H1 (cell line): ENCODE results near the gene STOML2. TPM values are rescaled to one million over a fixed set of nuclear protein-coding genes. Genes with fewer than 3 reads are reported as not detected.

Source experiments
- CTCF ChIA-PET: fragments of 300-600 bp; sonication (Branson Sonifier 250); formaldehyde crosslinking; loops from one replicate; lab custom pipeline; 2021; ENCODE audit not compliant: partially characterized antibody; lab: Charles Lee
- POLR2A ChIA-PET: fragments of 300-600 bp; sonication (Branson Sonifier 250); formaldehyde crosslinking; loops from one replicate; lab custom pipeline; 2021; ENCODE audit warnings: inconsistent platforms; ENCODE audit not compliant: partially characterized antibody; lab: Charles Lee
- DNase-seq, 2 experiments: peaks; one replicate each; pipeline versions ENCODE4 v3.0.0 to v3.0.0-alpha.2; 2010 to 2022; ENCODE audit warnings: low spot score in 2 of 2, low read depth in 1 of 2, mixed read lengths in 1 of 2
- FAIRE-seq: peaks from 2 replicates; lab custom pipeline; 2011; peaks lifted over from hg19 to GRCh38; lab: Jason Lieb, UNC
- H2AFZ ChIP-seq: 2 replicates; pipeline ENCODE4 v1.8.1; 2012; ENCODE audit warnings: low read length, inconsistent platforms
- H2AK5ac ChIP-seq: 2 replicates; pipeline ENCODE4 v1.6.1; 2013; ENCODE audit warnings: low read depth, low read length
- H2BK120ac ChIP-seq: replicated peaks from 2 replicates; pipeline ENCODE3; 2013; ENCODE audit warnings: low read depth, low read length, inconsistent platforms
- H2BK12ac ChIP-seq: 2 replicates; pipeline ENCODE4 v1.6.1; 2013; ENCODE audit warnings: low read depth, low read length
- H2BK15ac ChIP-seq: 2 replicates; pipeline ENCODE4 v1.6.1; 2013; ENCODE audit warnings: low read length
- H2BK20ac ChIP-seq: 2 replicates; pipeline ENCODE4 v1.6.1; 2013; ENCODE audit warnings: low read length
- H2BK5ac ChIP-seq: 2 replicates; pipeline ENCODE4 v1.6.1; 2013; ENCODE audit warnings: low read depth, low read length
- H3K14ac ChIP-seq: 2 replicates; pipeline ENCODE4 v1.6.1; 2013; ENCODE audit warnings: inconsistent platforms; ENCODE audit not compliant: insufficient read length
- H3K18ac ChIP-seq: 2 replicates; pipeline ENCODE4 v1.6.1; 2013; ENCODE audit warnings: low read length; ENCODE audit errors: extremely low read depth
- H3K23ac ChIP-seq: 2 replicates; pipeline ENCODE4 v1.6.1; 2013; ENCODE audit warnings: inconsistent platforms; ENCODE audit not compliant: insufficient read length
- H3K23me2 ChIP-seq: 2 replicates; pipeline ENCODE4 v1.6.1; 2013; ENCODE audit warnings: low read depth, low read length
- H3K27ac ChIP-seq: 2 replicates; pipeline ENCODE4 v1.6.1; 2011; ENCODE audit warnings: low read depth, low read length, inconsistent platforms
- H3K27me3 ChIP-seq, 4 experiments: replicated peaks in 1 of 4; 1 replicate in 1 of 4; 2 replicates in 3 of 4; pipeline versions ENCODE4 v1.6.1 to v1.8.1; 2011 to 2013; ENCODE audit warnings: low read length in 3 of 4, mild to moderate bottlenecking in 3 of 4, inconsistent platforms in 2 of 4, mixed read lengths in 2 of 4, moderate library complexity in 1 of 4; ENCODE audit not compliant: control insufficient read depth in 3 of 4, insufficient read depth in 3 of 4; ENCODE audit errors: extremely low read depth in 1 of 4
- H3K36me3 ChIP-seq, 4 experiments: 2 replicates each; pipeline versions ENCODE4 v1.6.1 to v1.8.1; 2011 to 2013; ENCODE audit warnings: mild to moderate bottlenecking in 4 of 4, low read length in 3 of 4, moderate library complexity in 2 of 4, control low read depth in 1 of 4, inconsistent platforms in 1 of 4; ENCODE audit not compliant: insufficient read depth in 4 of 4, control insufficient read depth in 2 of 4
- H3K4ac ChIP-seq: replicated peaks from 2 replicates; pipeline ENCODE3; 2013; ENCODE audit warnings: low read length, low read depth, mixed read lengths, inconsistent platforms; ENCODE audit not compliant: insufficient read length
- H3K4me1 ChIP-seq, 4 experiments: replicated peaks in 1 of 4; 1 replicate in 1 of 4; 2 replicates in 3 of 4; pipeline versions ENCODE4 v1.6.1 to v1.8.1; 2011 to 2013; ENCODE audit warnings: low read length in 3 of 4, inconsistent platforms in 2 of 4, mixed read lengths in 1 of 4; ENCODE audit not compliant: insufficient read depth in 4 of 4, control insufficient read depth in 3 of 4
- H3K4me2 ChIP-seq, 2 experiments: 2 replicates each; pipeline versions ENCODE4 v1.6.1 to v1.8.1; 2011 to 2013; ENCODE audit warnings: low read depth in 2 of 2, low read length in 2 of 2, control low read depth in 1 of 2, inconsistent platforms in 1 of 2, mild to moderate bottlenecking in 1 of 2; ENCODE audit not compliant: insufficient read depth in 1 of 2
- H3K4me3 ChIP-seq, 4 experiments: fragments of 200-600, 300-600 bp in 1 of 4; sonication (generic), shearing (Covaris generic), sonication (Bioruptor Twin) in 1 of 4; 2 replicates each; pipeline versions ENCODE4 v1.5.1 to v1.8.1; 2011 to 2016; ENCODE audit warnings: low read length in 4 of 4, low read depth in 3 of 4, control low read depth in 2 of 4, inconsistent platforms in 2 of 4, mild to moderate bottlenecking in 2 of 4, mixed read lengths in 1 of 4, moderate library complexity in 1 of 4; ENCODE audit not compliant: insufficient read depth in 2 of 4; ENCODE audit errors: extremely low read depth in 1 of 4
- H3K56ac ChIP-seq: replicated peaks from 2 replicates; pipeline ENCODE3; 2013; ENCODE audit warnings: low read depth, mild to moderate bottlenecking, mixed read lengths, low read length, inconsistent platforms; ENCODE audit not compliant: insufficient read length
- H3K79me1 ChIP-seq: 2 replicates; pipeline ENCODE4 v1.6.1; 2013; ENCODE audit warnings: low read depth, low read length, control low read depth
- H3K79me2 ChIP-seq, 2 experiments: 2 replicates each; pipeline versions ENCODE4 v1.6.1 to v1.8.1; 2012 to 2013; ENCODE audit warnings: low read length in 2 of 2, mild to moderate bottlenecking in 2 of 2, inconsistent platforms in 1 of 2; ENCODE audit not compliant: insufficient read depth in 2 of 2, control insufficient read depth in 1 of 2
- H3K9ac ChIP-seq, 4 experiments: replicated peaks in 1 of 4; 1 replicate in 1 of 4; 2 replicates in 3 of 4; pipeline versions ENCODE4 v1.6.1 to v1.8.1; 2011 to 2013; ENCODE audit warnings: low read depth in 3 of 4, low read length in 3 of 4, control low read depth in 2 of 4, mild to moderate bottlenecking in 2 of 4, moderate library complexity in 2 of 4, inconsistent platforms in 1 of 4; ENCODE audit errors: extremely low read depth in 1 of 4
- H3K9me3 ChIP-seq, 2 experiments: 2 replicates each; pipeline versions ENCODE4 v1.6.1 to v1.8.1; 2012 to 2013; ENCODE audit warnings: mild to moderate bottlenecking in 2 of 2, moderate library complexity in 2 of 2, control low read depth in 1 of 2, inconsistent platforms in 1 of 2, low read depth in 1 of 2, low read length in 1 of 2, mixed read lengths in 1 of 2; ENCODE audit not compliant: insufficient read depth in 2 of 2
- H4K20me1 ChIP-seq, 2 experiments: replicated peaks in 1 of 2; 2 replicates each; pipeline versions ENCODE3 to v1.8.1; 2011 to 2013; ENCODE audit warnings: inconsistent platforms in 2 of 2, low read length in 2 of 2, mild to moderate bottlenecking in 1 of 2; ENCODE audit not compliant: insufficient read depth in 2 of 2, control insufficient read depth in 1 of 2
- H4K5ac ChIP-seq: 2 replicates; pipeline ENCODE4 v1.6.1; 2013; ENCODE audit warnings: low read length, low read depth, mixed read lengths, inconsistent platforms; ENCODE audit not compliant: insufficient read length
- H4K8ac ChIP-seq: 2 replicates; pipeline ENCODE4 v1.8.0; 2013; ENCODE audit warnings: mild to moderate bottlenecking, moderate library complexity, low read length, inconsistent platforms; ENCODE audit not compliant: insufficient read depth; ENCODE audit errors: extremely low read depth
- H4K91ac ChIP-seq: replicated peaks from 2 replicates; pipeline ENCODE3; 2013; ENCODE audit warnings: low read length, mixed read lengths, inconsistent platforms; ENCODE audit not compliant: insufficient read length
- BACH1 ChIP-seq: IDR thresholded peaks from 2 replicates; pipeline ENCODE4 v1.6.1; 2012; ENCODE audit warnings: low read length, improper control_type of control experiment
- CEBPB ChIP-seq: IDR thresholded peaks from 2 replicates; pipeline ENCODE4 v1.6.1; 2012; ENCODE audit warnings: low read depth, low read length
- CTBP2 ChIP-seq: IDR thresholded peaks from 2 replicates; pipeline ENCODE4 v1.7.0; 2011; ENCODE audit warnings: borderline replicate concordance, mild to moderate bottlenecking, moderate library complexity, mixed read lengths, low read length; ENCODE audit not compliant: insufficient read depth, insufficient read length
- EP300 ChIP-seq, 2 experiments: IDR thresholded peaks; 1 replicate in 1 of 2; 2 replicates in 1 of 2; pipeline ENCODE4 v1.6.1; 2011 to 2012; ENCODE audit warnings: low read depth in 2 of 2, low read length in 2 of 2, mild to moderate bottlenecking in 2 of 2, borderline replicate concordance in 1 of 2, inconsistent platforms in 1 of 2, moderate library complexity in 1 of 2
- GTF2F1 ChIP-seq: IDR thresholded peaks from 2 replicates; pipeline ENCODE4 v1.6.1; 2012; ENCODE audit warnings: low read depth, low read length, improper control_type of control experiment, borderline replicate concordance
- RBBP5 ChIP-seq: IDR thresholded peaks from 2 replicates; pipeline ENCODE4 v1.7.1; 2012; ENCODE audit warnings: low read depth, mild to moderate bottlenecking, inconsistent platforms, low read length, moderate library complexity, borderline replicate concordance
- RXRA ChIP-seq: IDR thresholded peaks from 2 replicates; pipeline ENCODE4 v1.6.1; 2011; ENCODE audit warnings: low read depth, mild to moderate bottlenecking, low read length, moderate library complexity; ENCODE audit not compliant: insufficient read depth
- SP2 ChIP-seq: IDR thresholded peaks from 2 replicates; pipeline ENCODE4 v1.6.1; 2012; ENCODE audit warnings: mild to moderate bottlenecking, low read length, inconsistent platforms
- SP4 ChIP-seq: IDR thresholded peaks from 2 replicates; pipeline ENCODE4 v1.6.1; 2012; ENCODE audit warnings: low read length, inconsistent platforms
- SRF ChIP-seq: IDR thresholded peaks from 2 replicates; pipeline ENCODE4 v1.6.1; 2011; ENCODE audit warnings: mild to moderate bottlenecking, low read depth, low read length, moderate library complexity
- TAF1 ChIP-seq: IDR thresholded peaks from 2 replicates; pipeline ENCODE4 v1.6.1; 2011; ENCODE audit warnings: mild to moderate bottlenecking, low read depth, low read length
- YY1 ChIP-seq: IDR thresholded peaks from 2 replicates; pipeline ENCODE4 v1.6.1; 2011; ENCODE audit warnings: low read depth, mild to moderate bottlenecking, low read length
- WGBS, 2 experiments: shearing (Covaris generic) in 1 of 2; methylation state at CpG; one replicate each; pipeline versions ENCODE4 v1.1.6 to v1.1.7; 2013 to 2015; ENCODE audit warnings: low lambda C conversion rate in 2 of 2, mixed read lengths in 2 of 2, inconsistent platforms in 1 of 2, low coverage in 1 of 2, missing lambda C conversion rate in 1 of 2; ENCODE audit not compliant: insufficient replicate concordance in 2 of 2, insufficient coverage in 1 of 2, insufficient read length in 1 of 2; ENCODE audit errors: extremely low coverage in 1 of 2, missing lambda C conversion rate in 1 of 2; 5-methylcytosine and 5-hydroxymethylcytosine counted together
- polyA plus RNA-seq, 7 experiments: library from polyadenylated mRNA; depleted of rRNA in 3 of 7; stranded (reverse) in 5 of 7; unstranded in 2 of 7; fragments of >200 nt in 5 of 7; fragments of 200-250 nt in 2 of 7; gene quantifications; 1 replicate in 5 of 7; 2 replicates in 1 of 7; 4 replicates in 1 of 7; pipeline versions ENCODE4 v1.2.1 to v1.2.3, GENCODE V29; 2011 to 2013; ENCODE audit warnings: missing spikeins in 2 of 7, mixed read lengths in 2 of 7
- total RNA-seq: library from RNA; stranded (reverse); fragmentation: NEBNext Ultra II Directional; extraction: Animal tissue kit (Norgen Biotek cat#: 25700); gene quantifications from 2 replicates; pipeline ENCODE4 v1.2.1, GENCODE V29; 2021

Gene STOML2
- total and polyA plus RNA-seq, 2 of the 8 experiments (the other 6 are each of a cell fraction or from before 2014, with no cell fraction given), result 203 to 256 TPM

DNA sequence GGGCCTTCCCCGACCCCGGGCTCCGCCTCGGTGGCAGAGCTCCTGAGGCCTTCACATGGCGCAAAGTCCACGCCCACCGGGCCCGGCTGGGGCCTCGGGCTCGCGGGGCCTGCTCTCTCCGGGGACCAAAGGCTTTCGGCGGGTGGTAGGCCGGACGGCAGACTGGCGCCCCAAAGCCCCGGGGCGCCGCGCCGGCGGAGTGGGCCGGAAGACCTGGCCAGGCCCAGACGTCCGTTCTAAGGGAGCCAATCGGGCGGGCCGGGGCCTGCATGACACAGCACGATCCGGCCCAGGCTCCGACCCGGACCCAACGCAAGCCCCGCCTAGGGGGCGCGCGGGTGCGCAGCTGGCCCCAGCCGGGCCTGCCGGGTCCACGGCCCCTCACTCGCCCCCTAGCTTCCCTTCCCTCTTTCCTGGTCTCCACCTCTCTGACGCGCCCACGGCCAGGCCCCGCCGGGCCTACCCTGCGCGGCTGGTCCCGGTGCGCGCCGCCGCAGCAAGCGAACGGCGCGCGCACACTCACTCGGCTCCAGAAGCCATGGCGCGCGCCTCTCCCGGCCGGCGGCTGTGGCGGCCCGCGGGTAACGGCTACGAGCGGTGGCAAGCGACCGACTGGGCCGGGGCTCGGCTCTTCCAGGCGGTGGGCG lies 31.0 kb downstream of the STOML2 start:
- H3K4me2 ChIP-seq, result peak overlapping the region; percentile 85 to 86; a peak in 3 of 4 replicates
- H3K4me1 ChIP-seq, result peaks cover 4 to 12% (median 7%) of the 10 kb centered on the region in 4 experiments
- H3K79me1 ChIP-seq, result peaks cover 3% of the 10 kb centered on the region; the same call in 1 of the 2 replicates
- peaks cover 38 to 50% of the 10 kb centered on the region in 2 experiments for H3K79me2 ChIP-seq
- peak overlapping the region; percentile 87 for H2BK5ac ChIP-seq
- H3K56ac ChIP-seq, result peak overlapping the region; percentile 78
- H4K91ac ChIP-seq, result peak overlapping the region; percentile 19
- peak overlapping the region; percentile 92 for H3K4ac ChIP-seq
- H3K23ac ChIP-seq, result no peak overlapping the region
- H3K36me3 ChIP-seq, result peaks cover 25 to 51% (median 45%) of the 10 kb centered on the region in 4 experiments
- no peaks in the 10 kb centered on the region for H3K27me3 ChIP-seq
- H2AFZ ChIP-seq, result no peak overlapping the region
- no peak overlapping the region for H2BK12ac ChIP-seq
- H2BK120ac ChIP-seq, result no peak overlapping the region
- peak overlapping the region; percentile 87 for H4K5ac ChIP-seq
- no peak overlapping the region for H2BK15ac ChIP-seq
- H3K9ac ChIP-seq, result peak overlapping the region; percentile 90 to 99 (median 93)
- H3K23me2 ChIP-seq, result peaks cover 3% of the 10 kb centered on the region; the same call in 1 of the 2 replicates
- ChIA-PET POLR2A (interaction anchor here (0.6 to 17.6 kb wide), 35 partner anchors 9 to 1882 kb away, joined by 3 to 440 read pairs (median 5); partner anchors contain the start of genes ATOSB, CCDC107, CREB3 and DNAJB5), CTCF (interaction anchor here (0.6 to 4.4 kb wide), 12 partner anchors 8 to 172 kb away, joined by 3 to 15 read pairs (median 4); partner anchors contain the start of genes FANCG and PIGO)
- DNase-seq (peak; percentile 59 to 89), FAIRE-seq (no peak)
- peak overlapping the region; percentile 62; the same call in 1 of the 2 replicates for H3K18ac ChIP-seq
- H2AK5ac ChIP-seq, result no peak overlapping the region
- H4K20me1 ChIP-seq, result peaks cover 14 to 31% of the 10 kb centered on the region in 2 experiments
- H3K14ac ChIP-seq, result no peak overlapping the region
- no peak overlapping the region for H2BK20ac ChIP-seq
- no peaks in the 10 kb centered on the region for H3K9me3 ChIP-seq
- peak overlapping the region; percentile 98 for H4K8ac ChIP-seq
- H3K27ac ChIP-seq, result peak overlapping the region; percentile 93
- H3K4me3 ChIP-seq, result peak overlapping the region; percentile 75 to 94 (median 87)
- 3% methylated on average over 37 of the region's 79 CpGs; no CpG with 5 or more reads in 1 of the 2 experiments for WGBS, 2 experiments
- TF ChIP-seq RBBP5, result no peak
- peak; percentile 36; the same call in 1 of the 2 replicates for TF ChIP-seq TAF1
- TF ChIP-seq CTBP2, result no peak
- peak; percentile 75; the same call in 1 of the 2 replicates for TF ChIP-seq YY1
- TF ChIP-seq CEBPB, result no peak
- TF ChIP-seq GTF2F1, result no peak
- TF ChIP-seq SRF, result no peak
- no peak for TF ChIP-seq SP4
- TF ChIP-seq EP300 (IDR thresholded peaks at IDR 0.05; ENCODE audit: borderline replicate concordance in 1 of 2, low read depth in 2 of 2, low read length in 2 of 2), result no peak
- no peak for TF ChIP-seq RXRA
- TF ChIP-seq SP2, result no peak
- TF ChIP-seq BACH1, result peak; percentile 91
